ENCODE measurements around the gene SVOP. TPM values are rescaled to one million over a fixed set of nuclear protein-coding genes. Genes with fewer than 3 reads are reported as not detected.

SVOP gene
- total and polyA plus RNA-seq, 2 of the 8 experiments (the other 6 are each of a cell fraction or from before 2014, with no cell fraction given) = 0.06 TPM; not detected in 1

DNA sequence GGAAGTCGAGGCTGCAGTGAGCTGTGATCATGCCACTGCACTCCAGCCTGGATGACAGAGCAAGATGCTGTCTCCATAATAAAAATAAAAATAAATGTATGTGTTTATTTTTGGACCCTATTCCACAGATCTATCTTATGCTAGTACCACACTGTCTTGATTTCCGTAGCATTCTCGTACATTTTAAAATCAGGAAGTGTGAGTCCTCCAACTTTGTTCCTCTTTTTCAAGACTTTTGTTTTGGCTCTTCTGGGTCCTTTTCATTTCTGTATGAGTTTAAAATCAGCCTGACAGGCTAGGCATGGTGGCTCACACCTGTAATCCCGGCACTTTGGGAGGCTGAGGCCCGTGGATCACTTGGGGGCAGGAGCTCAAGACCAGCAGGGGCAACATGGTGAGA is 115.1 kb downstream of the SVOP start (continued):
- TF ChIP-seq RXRA (IDR thresholded peaks at IDR 0.05; ENCODE audit: insufficient read depth, low read depth, low read length) (no peak), CEBPB (IDR thresholded peaks at IDR 0.05; ENCODE audit: low read depth, low read length) (no peak), CBX5 (IDR thresholded peaks at IDR 0.05; ENCODE audit: low read depth, low read length) (no peak), PHF8 (conservative IDR thresholded peaks at IDR 0.05; ENCODE audit: low read depth, low read length) (no peak), CHD1 (IDR thresholded peaks at IDR 0.05; ENCODE audit: low read depth, low read length) (no peak), HDAC6 (IDR thresholded peaks at IDR 0.05; ENCODE audit: low read depth, low read length) (no peak), SIN3A (conservative IDR thresholded peaks at IDR 0.05 in 1 of 2, IDR thresholded peaks at IDR 0.05 in 1 of 2; ENCODE audit: low read depth in 1 of 2, low read length in 2 of 2) (no peak)
